GM19351 (cell line): ENCODE results near the gene CTSZ.

ENCODE experiments used
- ATAC-seq: cut with Tn5 transposase; IDR thresholded peaks from one replicate; pipeline ENCODE4 v1.9.1; 2021; ENCODE audit warnings: mild to moderate bottlenecking, moderate library complexity; ENCODE audit not compliant: unreplicated experiment

The CTSZ gene

DNA sequence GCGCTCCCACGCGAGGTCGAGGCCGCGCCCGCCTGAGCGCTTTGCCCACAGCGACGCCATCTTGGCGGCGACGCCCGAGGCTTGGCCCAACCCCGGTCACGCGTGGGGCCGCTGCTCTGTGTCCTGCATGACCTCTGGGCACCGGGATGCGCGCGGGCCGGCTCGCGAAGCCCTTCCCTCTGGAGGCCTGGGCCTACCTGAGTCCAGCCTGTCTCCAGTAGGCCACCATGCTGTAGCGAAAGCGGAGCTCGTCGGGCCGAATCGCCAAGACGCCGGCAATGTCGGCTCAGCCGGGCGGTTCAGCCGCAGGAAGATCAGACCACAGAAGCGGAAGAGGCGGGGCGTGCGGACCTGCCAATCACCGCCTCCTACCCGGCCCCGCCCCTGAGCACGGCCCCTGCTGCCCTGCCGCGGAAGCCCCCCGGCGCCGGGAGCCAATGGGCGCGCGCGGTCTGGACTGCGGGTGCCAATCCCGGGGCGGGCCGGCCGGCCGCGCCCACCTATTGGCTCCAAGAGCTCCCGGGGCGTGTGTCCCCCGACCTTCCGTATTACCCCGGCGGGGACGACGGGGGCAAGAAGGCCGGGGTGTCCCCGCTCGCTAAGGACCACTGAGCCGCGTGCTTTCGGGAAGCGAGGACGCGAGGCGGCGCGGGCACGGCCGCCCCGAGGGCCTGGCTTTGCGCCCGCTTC, 25.1 kb upstream of the CTSZ start, which contains the start of gene ATP5F1E:
TSS of gene ATP5F1E (minus strand) at position 313 of the 690 bp plus-strand sequence. CDS start at position 229, 84 bp downstream.
- peak; percentile 93 for ATAC-seq

DNA sequence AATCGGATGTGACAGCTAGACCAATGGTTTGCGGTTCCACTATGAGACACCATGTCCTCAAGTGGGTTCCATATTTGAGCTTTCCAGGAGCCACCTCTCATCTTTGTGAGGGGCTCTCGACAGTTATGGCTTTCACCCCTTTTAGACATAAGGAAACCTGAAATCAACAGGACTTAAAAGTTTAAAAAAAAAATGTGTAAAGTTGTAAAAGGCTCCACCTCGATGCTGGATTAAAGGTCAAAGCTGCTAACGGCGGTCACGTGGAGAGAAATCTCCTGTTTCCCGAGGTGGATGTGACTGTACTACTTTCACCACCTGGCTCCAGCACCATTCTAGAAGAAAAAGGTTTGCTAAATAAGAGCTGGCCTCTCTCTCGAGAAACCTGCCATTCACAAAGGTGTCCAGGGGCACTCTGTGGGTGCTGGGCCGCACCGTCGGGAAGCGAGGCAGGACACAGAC, 24.5 kb upstream of the CTSZ start:
- no peak for ATAC-seq

DNA sequence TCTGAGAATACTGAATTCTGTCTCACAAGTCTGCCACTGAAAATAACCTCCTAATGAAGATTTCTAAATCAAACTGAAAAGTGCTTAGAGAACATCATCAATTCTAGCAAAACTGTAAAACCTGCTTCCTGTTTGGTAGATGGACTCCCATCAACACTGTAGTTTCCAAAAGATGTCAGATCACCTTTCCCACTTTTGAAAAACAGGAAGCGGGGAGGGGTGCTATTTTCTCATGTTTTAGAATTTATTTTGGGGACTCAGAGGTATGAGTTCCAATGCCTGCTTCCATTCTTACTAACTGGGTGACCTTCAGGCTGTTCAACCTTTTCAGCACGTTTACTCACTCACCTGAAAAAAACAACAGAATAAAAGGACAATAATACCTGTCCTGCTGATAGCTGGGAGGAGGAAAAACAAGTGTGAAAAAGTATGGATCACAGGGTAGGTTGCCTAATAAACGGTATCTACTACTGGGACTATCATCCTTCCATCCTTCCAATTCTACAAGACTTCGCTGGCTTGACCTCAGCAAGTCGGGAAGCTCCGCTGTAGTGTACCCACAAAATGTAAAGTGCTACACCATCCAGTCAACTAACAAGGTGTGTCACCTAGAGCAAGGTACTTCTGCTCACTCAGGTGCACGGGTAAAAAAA, 24.0 kb upstream of the CTSZ start:
- no peak for ATAC-seq

DNA sequence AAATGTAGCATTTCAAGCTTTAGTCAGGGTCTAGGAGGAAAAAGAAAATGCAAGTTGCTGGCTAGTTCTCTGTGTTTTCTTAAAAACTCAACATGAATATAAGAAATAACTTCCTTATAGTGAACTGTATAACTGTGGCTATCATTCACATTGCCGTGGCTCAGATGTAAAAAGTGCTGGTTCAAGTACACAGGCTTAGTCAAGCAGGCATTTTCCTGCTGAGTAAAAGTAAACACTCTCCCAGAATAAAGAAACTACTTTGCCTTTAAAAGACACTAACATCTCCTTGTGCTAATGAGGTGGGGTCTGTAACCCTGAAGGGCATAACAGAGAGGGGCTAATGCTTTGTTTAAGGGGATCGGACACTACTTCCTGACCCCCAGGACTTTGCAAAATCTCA, 21.8 kb upstream of the CTSZ start:
- ATAC-seq = no peak

DNA sequence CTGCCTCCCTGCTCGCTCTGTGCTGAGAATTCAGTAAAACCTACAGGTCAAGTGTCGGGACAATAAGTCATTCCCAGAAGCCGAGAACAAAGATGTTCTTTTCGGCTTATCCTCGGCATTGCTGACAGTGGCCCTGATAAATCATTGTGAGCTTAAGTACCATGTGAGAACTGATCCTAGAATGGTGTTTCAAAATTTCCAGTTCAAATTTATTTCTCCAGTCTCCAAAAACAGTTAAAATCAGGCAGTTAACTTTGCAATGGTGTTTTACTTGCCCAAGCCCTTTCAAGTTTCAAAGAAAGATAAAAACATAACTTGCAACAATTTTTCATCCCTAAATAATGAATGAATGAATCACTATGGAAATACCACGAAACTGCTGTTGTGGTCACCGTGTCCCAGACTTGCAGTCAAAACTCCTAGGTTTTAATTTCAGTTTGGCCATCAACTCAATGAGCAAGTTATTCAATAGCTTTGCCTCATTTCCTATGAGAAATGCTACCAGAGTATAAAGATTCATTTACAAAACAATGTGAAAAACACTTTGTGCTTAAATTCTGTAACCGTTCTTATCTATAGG, 20.8 kb upstream of the CTSZ start:
- ATAC-seq = no peak

DNA sequence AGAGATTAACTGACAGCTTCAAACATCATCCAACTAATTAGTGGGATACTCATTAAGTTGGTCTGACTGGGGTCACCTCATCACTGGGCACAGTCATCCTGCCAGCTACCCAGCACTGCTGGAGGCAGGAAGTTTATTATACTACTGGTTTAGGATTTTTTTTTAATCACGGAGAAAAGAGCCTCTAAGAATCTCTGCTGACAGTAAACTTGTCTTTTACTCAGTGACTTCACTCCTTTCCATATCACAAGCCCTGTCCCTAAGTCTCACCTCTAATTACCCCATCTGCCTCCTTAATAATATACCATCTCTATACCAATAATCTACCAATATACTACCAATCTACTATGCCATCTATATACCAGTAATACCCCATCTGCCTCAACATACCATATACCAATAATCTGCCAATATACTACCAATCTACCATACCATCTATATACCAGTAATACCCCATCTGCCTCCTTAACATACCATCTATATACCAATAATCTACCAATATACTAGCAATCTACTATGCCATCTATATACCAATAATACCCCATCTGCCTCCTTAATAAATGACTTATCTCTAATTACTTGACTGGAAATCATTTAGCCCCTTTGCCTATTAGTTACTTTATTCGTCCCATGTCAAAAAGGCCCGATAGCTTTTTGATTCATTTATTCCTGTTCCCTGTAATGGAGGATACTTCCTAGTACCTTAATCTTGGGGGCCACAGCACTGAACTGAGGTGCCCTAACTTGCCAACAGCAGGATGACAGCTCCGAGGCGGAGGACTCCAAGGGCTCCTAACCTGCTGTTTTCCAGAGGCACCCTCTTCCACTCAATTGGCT, 20.1 kb upstream of the CTSZ start:
- ATAC-seq = no peak

DNA sequence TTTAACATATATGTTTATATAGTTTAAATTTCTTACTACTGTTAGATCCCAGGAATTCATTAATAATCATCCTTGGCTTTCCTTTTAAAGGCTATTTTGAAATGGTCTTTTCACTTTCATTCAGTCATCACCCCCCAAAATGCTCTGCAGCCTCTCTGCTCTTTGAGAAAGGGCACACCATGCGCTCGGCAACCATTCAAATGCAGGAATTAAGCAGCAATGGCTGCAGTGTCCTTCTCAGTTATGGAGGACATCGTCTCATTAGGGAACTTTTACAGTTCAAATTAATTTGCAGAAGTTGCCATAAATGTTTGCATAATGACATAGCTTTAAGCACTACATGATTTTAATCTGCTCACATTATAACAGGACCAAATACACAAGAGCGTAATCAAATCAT, 18.5 kb upstream of the CTSZ start:
- no peak for ATAC-seq

DNA sequence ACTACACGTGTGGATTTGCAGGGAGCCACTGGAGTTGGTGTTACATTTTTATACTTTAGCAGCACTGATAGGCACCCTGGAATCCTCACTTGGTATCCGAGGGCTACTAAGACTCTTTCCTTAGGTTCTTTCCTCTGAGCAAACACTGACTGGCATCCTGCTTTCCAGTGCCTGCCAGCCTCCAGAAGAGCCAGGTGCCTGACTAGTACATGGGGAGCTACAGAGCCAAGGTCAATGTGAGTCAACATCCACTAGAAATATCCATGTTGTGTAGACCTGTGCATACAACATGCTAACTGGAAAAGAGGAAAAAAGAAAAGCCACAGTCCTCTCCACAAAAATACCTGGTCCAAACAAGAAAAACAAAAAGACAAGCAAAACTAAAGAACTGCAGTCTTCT, 18.0 kb upstream of the CTSZ start:
- no peak for ATAC-seq

DNA sequence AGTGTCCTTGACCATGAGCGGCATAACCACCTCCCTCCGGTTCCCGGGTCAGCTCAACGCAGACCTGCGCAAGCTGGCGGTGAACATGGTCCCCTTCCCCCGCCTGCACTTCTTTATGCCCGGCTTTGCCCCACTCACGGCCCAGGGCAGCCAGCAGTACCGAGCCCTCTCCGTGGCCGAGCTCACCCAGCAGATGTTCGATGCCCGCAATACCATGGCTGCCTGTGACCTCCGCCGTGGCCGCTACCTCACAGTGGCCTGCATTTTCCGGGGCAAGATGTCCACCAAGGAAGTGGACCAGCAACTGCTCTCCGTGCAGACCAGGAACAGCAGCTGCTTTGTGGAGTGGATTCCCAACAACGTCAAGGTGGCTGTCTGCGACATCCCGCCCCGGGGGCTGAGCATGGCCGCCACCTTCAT, 17.1 kb upstream of the CTSZ start:
- no peak for ATAC-seq

DNA sequence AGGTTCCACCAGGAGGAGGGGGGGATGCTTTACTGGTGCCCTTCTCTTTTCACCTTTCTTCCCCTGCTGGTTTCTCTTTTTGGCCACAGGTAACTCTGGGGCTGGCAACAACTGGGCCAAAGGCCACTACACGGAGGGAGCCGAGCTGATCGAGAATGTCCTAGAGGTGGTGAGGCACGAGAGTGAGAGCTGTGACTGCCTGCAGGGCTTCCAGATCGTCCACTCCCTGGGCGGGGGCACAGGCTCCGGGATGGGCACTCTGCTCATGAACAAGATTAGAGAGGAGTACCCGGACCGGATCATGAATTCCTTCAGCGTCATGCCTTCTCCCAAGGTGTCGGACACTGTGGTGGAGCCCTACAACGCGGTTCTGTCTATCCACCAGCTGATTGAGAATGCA, 16.6 kb upstream of the CTSZ start:
- no peak for ATAC-seq

DNA sequence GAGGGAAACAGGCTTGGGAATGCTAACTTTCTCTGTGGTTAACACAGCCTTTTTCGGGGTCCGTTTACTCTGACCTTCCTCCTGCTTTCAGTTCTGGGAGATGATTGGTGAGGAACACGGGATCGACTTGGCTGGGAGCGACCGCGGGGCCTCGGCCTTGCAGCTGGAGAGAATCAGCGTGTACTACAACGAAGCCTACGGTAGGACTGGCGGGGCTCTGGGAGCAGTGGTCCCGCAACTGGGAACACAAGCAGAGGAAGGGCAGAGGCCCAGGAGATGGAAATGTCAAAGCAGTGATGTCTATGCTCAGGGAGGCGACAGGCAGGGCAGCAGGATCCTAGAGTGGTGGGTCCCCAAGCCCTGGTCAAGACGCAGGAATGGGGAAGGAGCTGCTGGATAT, 15.7 kb upstream of the CTSZ start:
- ATAC-seq = no peak

DNA sequence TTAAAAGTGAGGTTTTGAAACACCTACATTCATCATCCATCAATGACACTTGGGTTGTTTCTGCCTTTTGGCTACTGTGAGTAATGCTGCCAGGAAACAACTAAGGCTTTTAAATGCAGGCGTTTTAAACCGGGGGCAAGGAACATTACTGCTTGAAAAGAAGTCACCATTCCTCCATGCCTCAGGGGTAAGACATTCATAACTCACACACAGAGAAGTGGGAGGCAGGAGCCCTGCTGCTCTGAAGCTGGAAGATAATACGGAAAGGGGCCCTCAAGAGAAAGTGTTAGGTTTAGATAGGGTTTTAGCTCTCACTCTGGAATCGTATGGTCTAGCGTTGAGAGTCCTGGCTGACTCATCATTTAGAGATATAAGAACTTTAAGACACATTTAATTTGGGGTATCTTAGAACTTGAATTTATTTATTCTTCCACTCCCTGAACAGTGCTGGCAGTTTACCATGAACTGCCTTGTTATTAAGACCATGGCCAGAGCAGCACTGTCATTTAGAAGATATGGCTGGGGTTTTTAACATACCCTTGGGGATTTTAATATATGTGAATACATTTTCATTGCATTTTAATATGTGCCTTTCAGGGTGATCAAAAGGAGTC, 14.0 kb upstream of the CTSZ start:
- no peak for ATAC-seq

DNA sequence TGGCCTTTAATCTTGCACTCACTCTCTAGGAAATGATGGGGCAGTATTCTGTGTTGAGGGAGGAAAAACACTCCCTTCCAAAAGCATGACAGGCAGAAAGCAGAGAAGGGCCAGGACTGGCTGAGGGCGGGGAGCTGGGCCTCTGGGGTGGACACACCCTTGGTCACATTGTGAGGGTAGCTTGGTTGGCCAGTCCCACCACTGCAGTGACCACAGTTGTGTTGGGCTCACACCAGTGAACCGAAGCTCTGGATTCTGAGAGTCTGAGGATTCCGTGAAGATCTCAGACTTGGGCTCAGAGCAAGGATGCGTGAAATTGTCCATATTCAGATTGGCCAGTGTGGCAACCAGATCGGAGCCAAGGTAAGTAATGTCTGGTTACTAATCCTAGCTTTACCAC, 12.2 kb upstream of the CTSZ start, which contains the start of gene TUBB1:
TSS of gene TUBB1 (plus strand) at position 213 of the 400 bp plus-strand sequence. CDS start at position 307, 94 bp downstream.
- no peak for ATAC-seq

DNA sequence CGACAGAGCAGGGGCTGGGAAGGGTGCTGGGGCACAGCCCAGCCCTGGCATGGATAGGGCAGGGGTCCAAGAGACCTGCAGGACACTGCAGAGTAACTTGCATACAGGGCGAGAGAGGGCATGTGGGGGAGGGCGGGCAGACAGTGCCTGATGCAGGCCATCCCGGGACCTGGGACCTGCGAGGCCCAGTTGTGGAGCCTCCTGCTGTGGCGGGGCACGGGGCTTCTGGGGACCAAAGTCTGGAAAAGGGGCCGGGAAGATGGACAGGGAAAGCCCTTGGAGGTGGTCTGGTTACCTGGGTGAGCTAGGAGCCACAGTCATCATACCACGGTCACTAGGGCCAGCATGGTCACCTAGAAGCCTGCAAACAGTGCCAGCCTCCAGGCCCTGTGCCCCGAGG, 11.8 kb upstream of the CTSZ start:
- ATAC-seq = no peak

DNA sequence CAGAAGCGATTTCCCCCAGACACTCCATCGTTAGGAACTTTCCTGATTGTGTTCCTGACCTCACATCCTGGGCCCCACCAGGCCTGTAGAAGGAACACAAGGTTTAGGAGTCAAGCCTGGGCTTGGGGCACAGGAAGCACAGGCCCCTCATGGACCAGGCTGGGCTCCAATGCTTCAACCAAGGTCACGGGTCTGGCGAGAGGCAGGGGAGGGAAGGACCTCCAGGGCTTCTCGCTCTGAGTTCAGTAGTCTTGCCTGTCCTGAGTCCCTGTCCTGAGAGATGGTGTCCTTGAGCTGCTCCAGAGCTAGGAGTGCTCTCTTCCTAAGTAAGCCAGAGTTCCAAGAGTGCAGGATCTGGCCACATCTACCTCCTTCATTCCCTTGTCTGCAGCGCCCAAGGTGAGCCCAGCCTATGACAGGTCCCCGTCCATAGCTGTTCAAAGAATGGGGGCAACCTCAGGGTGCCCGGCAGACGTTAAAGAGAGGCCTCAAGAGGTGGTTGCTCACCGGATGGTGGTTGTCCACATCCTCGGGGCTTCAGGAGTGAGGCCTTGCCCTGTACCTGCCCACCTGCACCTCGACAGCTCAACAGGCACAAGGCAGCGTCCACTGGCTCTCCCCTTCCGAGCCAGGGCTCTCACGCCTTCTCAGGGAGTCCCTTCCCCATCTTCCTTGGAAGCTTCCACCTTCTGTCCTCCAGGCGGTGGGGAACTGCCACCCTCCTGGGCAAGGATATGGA, 10.6 kb upstream of the CTSZ start:
- no peak for ATAC-seq

DNA sequence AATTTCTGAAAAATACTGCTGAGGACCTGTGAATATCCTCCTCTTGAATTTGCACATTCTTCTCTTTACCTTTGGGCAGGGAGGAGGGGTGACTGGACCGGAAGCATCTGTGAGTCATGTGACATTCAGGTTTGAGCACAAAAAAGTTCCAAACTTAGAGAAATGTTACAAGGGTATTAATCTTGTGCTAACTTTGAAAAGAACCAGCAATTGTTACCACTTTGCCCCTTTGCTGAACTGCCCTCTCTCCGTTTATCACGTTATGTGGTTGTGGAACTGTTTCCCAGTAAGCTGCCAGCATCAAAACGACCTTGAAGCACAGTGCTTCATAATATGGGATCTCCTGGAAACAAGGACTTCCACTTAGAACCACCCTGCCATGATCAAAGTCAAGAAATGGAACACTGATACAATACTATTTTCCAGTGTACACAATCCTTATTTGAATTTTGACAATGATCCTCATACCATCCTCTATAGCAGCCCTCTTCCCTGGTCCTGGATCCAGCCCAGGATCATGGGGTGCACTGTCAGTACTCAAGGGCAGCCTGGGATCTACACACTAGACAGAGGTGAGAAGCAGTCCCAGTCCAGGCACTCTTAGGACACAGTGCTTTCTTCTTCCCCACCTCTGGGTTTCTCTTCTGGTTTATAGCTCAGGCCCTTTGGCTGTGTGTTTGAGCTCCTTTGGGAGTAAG, 9.9 kb upstream of the CTSZ start:
- ATAC-seq = no peak

DNA sequence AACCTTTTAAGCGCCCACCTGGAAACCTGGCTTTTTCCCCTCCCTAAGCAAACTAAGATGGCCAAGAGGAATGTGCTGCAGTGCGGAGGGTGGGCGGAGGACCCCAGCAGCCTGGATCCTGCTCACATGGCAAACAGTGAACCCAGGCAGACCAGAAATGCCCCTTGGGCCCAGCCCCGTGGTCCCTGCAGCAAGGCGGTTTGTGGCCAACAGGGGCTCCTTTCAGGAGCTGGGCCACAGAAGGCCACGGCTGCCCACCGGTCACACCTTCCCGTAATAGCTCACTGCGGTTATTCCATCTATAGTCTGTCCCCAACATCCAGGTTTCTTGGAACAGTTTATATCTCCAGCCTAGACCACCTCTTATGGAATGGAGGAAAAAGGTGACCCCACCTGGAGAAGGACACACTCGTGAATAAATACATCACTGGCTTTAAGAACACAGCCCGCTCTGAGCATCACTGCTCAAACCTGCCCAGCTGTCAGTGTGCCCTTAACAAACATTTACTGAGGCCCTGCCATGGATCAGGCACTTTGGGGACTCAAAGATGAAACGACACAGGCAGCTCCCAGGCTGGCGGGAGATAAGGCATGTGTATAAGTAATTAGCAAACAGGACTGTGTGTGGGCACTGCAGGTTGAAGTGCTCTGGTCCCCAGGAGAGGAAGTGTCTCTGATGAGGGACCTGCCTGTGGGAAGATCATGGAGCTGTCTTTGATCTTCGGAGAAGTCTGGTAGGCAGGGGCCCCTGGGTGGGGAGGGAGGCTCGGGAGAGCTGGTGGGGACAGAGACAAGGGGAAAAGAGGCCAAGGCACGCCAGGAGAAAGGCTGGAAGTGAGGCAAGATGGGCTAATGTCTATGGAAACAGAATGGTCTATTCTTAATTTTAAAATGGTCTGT, 9.0 kb upstream of the CTSZ start:
- no peak for ATAC-seq

DNA sequence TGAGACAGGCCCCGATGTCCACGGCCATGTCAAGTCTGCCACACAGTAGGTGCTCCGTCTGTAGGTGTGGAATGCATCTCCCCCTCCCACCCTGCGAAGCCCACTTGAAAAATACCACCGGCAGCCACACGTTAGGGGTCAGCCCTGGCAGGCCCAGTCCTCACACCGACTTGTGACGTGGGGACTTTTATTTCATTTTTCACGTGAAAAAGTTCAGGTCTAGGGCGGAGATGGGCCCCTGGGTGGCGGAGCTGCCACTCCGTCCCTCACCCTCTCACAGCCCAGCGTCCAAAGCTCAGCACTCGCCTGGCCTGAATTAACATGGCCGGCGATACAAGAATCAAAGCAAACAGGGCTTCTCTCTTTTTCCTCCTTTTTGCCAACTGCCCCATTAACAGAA, 8.4 kb upstream of the CTSZ start:
- no peak for ATAC-seq
